ENCODE data around the gene DNAH9.

DNA sequence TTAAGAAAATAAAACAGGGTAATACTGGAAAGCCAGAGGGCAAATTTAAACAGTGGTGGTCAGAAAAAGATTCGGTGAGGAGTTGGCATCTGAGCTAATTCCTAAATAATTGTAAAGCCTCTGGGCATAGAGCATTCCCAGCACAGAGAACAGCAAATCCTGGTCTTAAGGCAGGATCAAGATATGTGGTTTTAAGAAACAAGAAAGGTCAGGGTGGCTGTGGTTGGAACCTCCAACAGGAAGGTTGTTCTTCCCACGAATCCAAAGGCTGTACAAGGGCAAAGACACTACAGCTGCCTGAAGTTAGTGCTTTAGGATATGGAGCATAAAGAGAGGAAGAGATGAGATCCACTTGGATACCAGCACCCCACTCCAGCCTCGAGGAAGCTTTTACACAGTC, 284.4 kb downstream of the DNAH9 start:
- TF ChIP-seq, protein P1, sequence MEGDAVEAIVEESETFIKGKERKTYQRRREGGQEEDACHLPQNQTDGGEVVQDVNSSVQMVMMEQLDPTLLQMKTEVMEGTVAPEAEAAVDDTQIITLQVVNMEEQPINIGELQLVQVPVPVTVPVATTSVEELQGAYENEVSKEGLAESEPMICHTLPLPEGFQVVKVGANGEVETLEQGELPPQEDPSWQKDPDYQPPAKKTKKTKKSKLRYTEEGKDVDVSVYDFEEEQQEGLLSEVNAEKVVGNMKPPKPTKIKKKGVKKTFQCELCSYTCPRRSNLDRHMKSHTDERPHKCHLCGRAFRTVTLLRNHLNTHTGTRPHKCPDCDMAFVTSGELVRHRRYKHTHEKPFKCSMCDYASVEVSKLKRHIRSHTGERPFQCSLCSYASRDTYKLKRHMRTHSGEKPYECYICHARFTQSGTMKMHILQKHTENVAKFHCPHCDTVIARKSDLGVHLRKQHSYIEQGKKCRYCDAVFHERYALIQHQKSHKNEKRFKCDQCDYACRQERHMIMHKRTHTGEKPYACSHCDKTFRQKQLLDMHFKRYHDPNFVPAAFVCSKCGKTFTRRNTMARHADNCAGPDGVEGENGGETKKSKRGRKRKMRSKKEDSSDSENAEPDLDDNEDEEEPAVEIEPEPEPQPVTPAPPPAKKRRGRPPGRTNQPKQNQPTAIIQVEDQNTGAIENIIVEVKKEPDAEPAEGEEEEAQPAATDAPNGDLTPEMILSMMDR (IDR thresholded peaks at IDR 0.05), result no peak
- no peak for TF ChIP-seq POLR2A (IDR thresholded peaks at IDR 0.05)

Data from Peyer's patch (tissue), 4 donors.